Activated CD4-positive, alpha-beta memory T cell treated with anti-CD3 and anti-CD28 coated beads, Interleukin-2, amount 10 ng/mL, durations not matched to agents 7 days and 5 days (primary cell): ENCODE results near the gene UBAC2. TPM values are rescaled to one million over a fixed set of nuclear protein-coding genes. Genes with fewer than 3 reads are reported as not detected.

Experiments
- CTCF ChIA-PET: fragments of 350-600 bp; sonication (Branson Sonifier 250); formaldehyde crosslinking; loops from one replicate; lab custom pipeline; 2021; ENCODE audit warnings: antibody characterized with exemption, inconsistent platforms; lab: Charles Lee
- POLR2A ChIA-PET: fragments of 350-600 bp; sonication (Branson Sonifier 250); formaldehyde crosslinking; loops from one replicate; lab custom pipeline; 2021; ENCODE audit warnings: antibody characterized with exemption; lab: Charles Lee
- DNase-seq: peaks from one replicate; pipeline ENCODE4 v3.0.0-alpha.2; 2020
- H3K27ac Mint-ChIP-seq: one replicate; pipeline ENCODE4 v1.8.0; 2021; ENCODE audit warnings: mild to moderate bottlenecking, mixed read lengths
- H3K27me3 Mint-ChIP-seq: one replicate; pipeline ENCODE4 v1.8.0; 2021; ENCODE audit warnings: mixed read lengths
- H3K36me3 Mint-ChIP-seq: one replicate; pipeline ENCODE4 v1.8.0; 2021; ENCODE audit warnings: low read depth, mixed read lengths
- H3K4me1 Mint-ChIP-seq: one replicate; pipeline ENCODE4 v1.8.0; 2021; ENCODE audit warnings: mixed read lengths
- H3K4me3 Mint-ChIP-seq: one replicate; pipeline ENCODE4 v1.8.0; 2021; ENCODE audit warnings: mild to moderate bottlenecking, mixed read lengths
- H3K9me3 Mint-ChIP-seq: one replicate; pipeline ENCODE4 v1.8.0; 2021; ENCODE audit warnings: mixed read lengths
- total RNA-seq, 2 experiments: library from RNA; stranded (reverse); gene quantifications; one replicate each; pipeline ENCODE4 v1.2.3, GENCODE V29; 2021

The UBAC2 gene
- total RNA-seq, 2 experiments from 2014 or later: 53.8 to 55.2 TPM

DNA sequence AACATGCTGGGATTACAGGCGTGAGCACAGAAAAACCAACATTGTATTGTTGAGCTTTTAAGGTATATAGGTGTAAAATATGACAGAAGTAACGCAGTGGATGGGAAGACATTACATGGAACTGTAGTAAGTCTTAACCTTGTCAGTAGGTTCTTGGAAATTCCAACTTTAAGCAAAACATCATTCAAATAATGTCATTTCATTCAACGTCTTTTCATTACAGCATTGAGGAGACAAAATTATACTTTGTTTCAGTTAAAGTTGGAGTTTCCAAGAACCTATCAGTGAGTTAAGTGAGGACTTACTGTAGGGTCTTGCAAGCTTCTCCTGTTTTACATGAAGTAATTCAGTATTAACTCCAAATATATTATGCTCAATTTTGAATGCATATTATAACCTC, 133.6 kb downstream of the UBAC2 start:
- H3K36me3 Mint-ChIP-seq: peaks cover 54% of the 10 kb centered on the region
- H3K27me3 Mint-ChIP-seq: no peaks in the 10 kb centered on the region
- CTCF ChIA-PET: interaction anchor here (1.2 to 1.6 kb wide), 3 partner anchors 12 to 102 kb away, joined by 3 to 4 read pairs (median 4); no protein-coding TSS in a partner anchor

DNA sequence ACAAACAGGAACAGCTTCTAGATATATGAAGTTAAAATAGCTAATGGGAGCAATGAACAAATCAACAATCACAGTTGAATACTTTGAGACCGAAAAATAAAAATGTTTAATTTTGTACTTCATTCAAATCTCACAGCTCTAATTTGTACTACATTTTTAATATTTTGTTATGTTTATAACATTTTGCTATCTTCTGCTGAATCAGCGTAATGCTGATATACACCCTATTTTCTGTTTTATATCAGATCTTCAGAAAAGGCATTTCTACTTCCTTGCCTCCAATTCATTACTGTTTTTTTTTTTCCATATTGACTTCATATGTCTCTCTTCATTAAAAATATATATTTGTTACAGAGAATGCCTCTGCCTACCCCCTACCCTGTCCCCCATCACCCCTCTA, 134.4 kb downstream of the UBAC2 start:
- DNase-seq: no peak
- peaks cover 39% of the 10 kb centered on the region for H3K4me1 Mint-ChIP-seq
- no peaks in the 10 kb centered on the region for H3K27me3 Mint-ChIP-seq
- H3K36me3 Mint-ChIP-seq: peaks cover 51% of the 10 kb centered on the region
- ChIA-PET POLR2A (interaction anchor here (0.5 to 3.7 kb wide), 5 partner anchors 10 to 38 kb away, joined by 3 to 17 read pairs (median 4); no protein-coding TSS in a partner anchor), CTCF (interaction anchor here (1.5 kb wide), 1 partner anchor 17 kb away, joined by 4 read pairs; no protein-coding TSS in a partner anchor)
- no peaks in the 10 kb centered on the region for H3K9me3 Mint-ChIP-seq
- no peak overlapping the region for H3K27ac Mint-ChIP-seq
- H3K4me3 Mint-ChIP-seq: no peak overlapping the region

More for the DNA sequence above, 133.6 kb downstream of the UBAC2 start:
- Mint-ChIP-seq H3K4me1 (peaks cover 32% of the 10 kb centered on the region), H3K9me3 (peaks cover 2% of the 10 kb centered on the region), H3K27ac (no peak overlapping the region), H3K4me3 (no peak overlapping the region)
- no peak for DNase-seq
- POLR2A ChIA-PET: interaction anchor here (0.8 to 3.7 kb wide), 5 partner anchors 10 to 38 kb away, joined by 3 to 17 read pairs (median 4); no protein-coding TSS in a partner anchor

- Mint-ChIP-seq H3K27me3 (no peaks in the 10 kb centered on the region), H3K4me3 (no peak overlapping the region), H3K4me1 (peaks cover 45% of the 10 kb centered on the region), H3K9me3 (no peaks in the 10 kb centered on the region), H3K27ac (no peak overlapping the region), H3K36me3 (peaks cover 53% of the 10 kb centered on the region)
- ChIA-PET POLR2A (interaction anchor here (3.7 kb wide), 1 partner anchor 17 kb away, joined by 17 read pairs; no protein-coding TSS in a partner anchor), CTCF (interaction anchor here (1.5 kb wide), 1 partner anchor 16 kb away, joined by 4 read pairs; no protein-coding TSS in a partner anchor)
- no peak for DNase-seq
Measured at GRCh38 chr13:99335603-99336002, 134.9 kb downstream of the UBAC2 start.

DNA sequence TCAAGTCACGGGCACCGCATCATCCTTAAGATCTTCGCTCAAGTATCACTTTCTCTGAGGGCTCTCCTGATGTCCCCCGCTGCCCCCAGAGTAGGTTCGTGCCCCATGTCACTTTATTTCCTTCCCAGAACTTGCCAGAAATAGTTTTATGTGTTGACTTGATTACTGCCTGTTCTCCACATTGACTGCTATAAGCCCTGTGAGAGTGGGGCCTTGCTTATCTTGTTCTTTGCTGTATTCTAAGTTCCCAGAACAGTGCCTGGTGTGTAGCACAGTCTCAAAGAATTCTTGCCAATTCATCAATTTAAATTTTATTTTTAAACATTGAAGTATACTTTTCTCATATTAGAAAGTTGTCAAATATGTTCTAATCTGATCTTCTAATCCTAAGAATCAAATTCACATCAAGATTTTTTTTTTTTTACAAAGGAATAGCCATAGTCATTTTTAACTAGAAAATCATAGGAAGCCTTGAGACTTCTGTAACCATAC, 138.6 kb downstream of the UBAC2 start:
- Mint-ChIP-seq H3K4me3 (no peak overlapping the region), H3K9me3 (no peaks in the 10 kb centered on the region), H3K27ac (no peak overlapping the region), H3K36me3 (peaks cover 57% of the 10 kb centered on the region), H3K4me1 (peaks cover 39% of the 10 kb centered on the region), H3K27me3 (no peaks in the 10 kb centered on the region)
- CTCF ChIA-PET: interaction anchor here (2.3 kb wide), 1 partner anchor 97 kb away, joined by 6 read pairs; no protein-coding TSS in a partner anchor
- POLR2A ChIA-PET: interaction anchor here (1.0 to 3.4 kb wide), 12 partner anchors 8 to 35 kb away, joined by 3 to 23 read pairs (median 5); partner anchors contain the start of gene GPR183
- DNase-seq: no peak

- ChIA-PET CTCF (interaction anchor here (1.8 to 3.4 kb wide), 2 partner anchors 12 to 70 kb away, joined by 5 to 9 read pairs; no protein-coding TSS in a partner anchor), POLR2A (interaction anchor here (1.1 to 3.4 kb wide), 10 partner anchors 9 to 36 kb away, joined by 3 to 23 read pairs (median 4); partner anchors contain the start of gene GPR183)
- no peak overlapping the region for H3K4me3 Mint-ChIP-seq
- no peaks in the 10 kb centered on the region for H3K9me3 Mint-ChIP-seq
- H3K36me3 Mint-ChIP-seq: peaks cover 60% of the 10 kb centered on the region
- DNase-seq: peak; percentile 46
- H3K27me3 Mint-ChIP-seq: no peaks in the 10 kb centered on the region
- H3K27ac Mint-ChIP-seq: no peak overlapping the region
- peaks cover 39% of the 10 kb centered on the region for H3K4me1 Mint-ChIP-seq
Measured at GRCh38 chr13:99339736-99340397, 139.2 kb downstream of the UBAC2 start.

DNA sequence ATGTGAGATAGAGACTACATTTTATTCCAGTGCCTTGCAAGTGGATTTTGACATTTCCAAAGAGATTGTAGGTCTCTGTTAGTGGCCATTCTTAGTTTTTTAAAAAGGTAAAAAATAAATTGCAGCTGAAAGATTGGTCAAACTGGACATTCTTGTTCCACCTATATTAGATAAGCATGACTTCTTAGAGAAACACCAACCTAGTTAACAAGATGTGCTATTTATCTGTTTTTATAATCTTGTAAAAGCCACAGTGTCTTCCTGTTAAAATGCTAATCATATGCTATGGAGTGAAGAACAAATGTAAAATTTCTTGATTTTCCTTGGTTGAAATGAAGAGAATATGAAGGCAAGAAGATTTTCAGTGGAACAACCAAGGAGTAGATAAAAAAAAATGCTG, 140.0 kb downstream of the UBAC2 start:
- DNase-seq: no peak
- Mint-ChIP-seq H3K4me3 (no peak overlapping the region), H3K36me3 (peaks cover 60% of the 10 kb centered on the region), H3K4me1 (peaks cover 39% of the 10 kb centered on the region), H3K9me3 (no peaks in the 10 kb centered on the region), H3K27me3 (no peaks in the 10 kb centered on the region), H3K27ac (no peak overlapping the region)
- CTCF ChIA-PET: interaction anchor here (1.8 to 3.4 kb wide), 2 partner anchors 12 to 71 kb away, joined by 5 to 9 read pairs; no protein-coding TSS in a partner anchor
- POLR2A ChIA-PET: interaction anchor here (1.2 to 3.4 kb wide), 8 partner anchors 11 to 34 kb away, joined by 3 to 23 read pairs (median 5); partner anchors contain the start of gene GPR183

DNA sequence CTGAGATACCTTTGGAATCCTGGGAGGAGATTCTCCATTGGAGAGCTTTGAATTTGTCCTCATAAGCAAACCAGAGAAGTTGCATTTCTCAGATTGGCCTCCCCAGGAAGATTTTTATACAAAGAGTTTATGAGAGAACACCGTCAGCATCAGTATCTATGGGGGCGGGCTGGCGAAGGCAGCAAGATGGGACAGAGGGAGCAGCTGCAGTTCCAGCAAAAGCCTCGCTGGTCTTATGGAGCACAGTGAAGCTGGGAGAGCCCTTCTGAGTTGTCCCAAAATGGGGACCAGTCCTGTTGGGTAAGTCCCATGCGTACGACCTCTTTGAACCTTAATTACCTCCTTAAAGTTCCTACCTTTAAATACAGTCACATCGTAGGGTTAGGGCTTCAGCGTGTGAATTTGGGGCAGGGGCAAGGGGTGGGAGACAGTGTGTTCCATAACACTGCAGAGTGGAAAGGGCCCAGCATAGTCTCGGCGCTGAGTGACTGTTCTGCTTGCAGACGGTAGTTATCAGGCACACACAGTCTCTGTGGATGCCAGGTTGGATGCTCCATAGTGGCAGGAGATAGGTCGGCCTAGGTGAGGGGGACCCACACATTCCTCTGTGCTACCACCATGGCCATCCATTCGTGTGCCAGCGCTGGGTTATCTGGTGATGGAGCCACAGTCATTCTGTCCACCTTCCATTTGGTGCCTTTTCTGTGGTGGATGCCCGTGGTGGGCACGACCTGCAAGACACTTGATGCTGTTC, 141.5 kb downstream of the UBAC2 start:
- Mint-ChIP-seq H3K36me3 (peaks cover 71% of the 10 kb centered on the region), H3K4me1 (peaks cover 48% of the 10 kb centered on the region), H3K27me3 (no peaks in the 10 kb centered on the region), H3K4me3 (no peak overlapping the region), H3K27ac (no peak overlapping the region), H3K9me3 (no peaks in the 10 kb centered on the region)
- ChIA-PET CTCF (interaction anchor here (0.6 to 3.4 kb wide), 4 partner anchors 10 to 95 kb away, joined by 3 to 9 read pairs (median 4); no protein-coding TSS in a partner anchor), POLR2A (interaction anchor here (0.9 to 3.4 kb wide), 3 partner anchors 10 to 36 kb away, joined by 3 to 23 read pairs (median 12); no protein-coding TSS in a partner anchor)
- no peak for DNase-seq

DNA sequence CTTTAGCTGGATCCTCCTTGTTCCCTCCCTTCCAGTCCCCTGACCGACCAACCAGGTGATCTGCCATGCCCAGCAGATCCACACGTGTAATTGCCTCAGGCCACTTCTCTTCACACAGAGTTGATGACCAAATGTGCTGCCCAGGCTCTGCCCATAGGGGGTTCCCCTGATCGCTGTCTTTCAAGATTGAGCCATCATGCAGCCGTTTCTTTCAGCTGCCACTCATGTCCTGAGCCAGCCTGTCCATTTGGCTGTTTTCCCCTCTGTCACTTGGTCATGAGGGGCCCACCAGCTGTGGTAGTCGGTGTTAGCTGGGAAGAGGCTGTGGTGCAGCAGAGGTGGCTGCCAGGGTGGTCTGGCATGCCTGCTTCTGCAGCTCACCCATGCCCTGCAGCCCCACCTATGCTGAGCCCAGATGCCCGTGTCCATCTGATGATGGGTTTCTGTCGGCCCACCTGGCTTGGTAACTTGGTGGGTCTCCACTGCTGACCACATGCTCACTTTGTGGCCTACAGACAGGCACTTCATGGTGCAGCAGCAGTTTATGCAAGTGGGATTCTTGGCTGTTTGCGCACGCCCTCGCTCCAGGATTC, 142.2 kb downstream of the UBAC2 start:
- Mint-ChIP-seq H3K9me3 (no peaks in the 10 kb centered on the region), H3K27ac (no peak overlapping the region), H3K4me1 (peaks cover 51% of the 10 kb centered on the region), H3K27me3 (no peaks in the 10 kb centered on the region), H3K36me3 (peaks cover 73% of the 10 kb centered on the region), H3K4me3 (no peak overlapping the region)
- no peak for DNase-seq
- ChIA-PET CTCF (interaction anchor here (3.4 kb wide), 1 partner anchor 9 kb away, joined by 9 read pairs; no protein-coding TSS in a partner anchor), POLR2A (interaction anchor here (3.4 kb wide), 1 partner anchor 13 kb away, joined by 12 read pairs; no protein-coding TSS in a partner anchor)

DNA sequence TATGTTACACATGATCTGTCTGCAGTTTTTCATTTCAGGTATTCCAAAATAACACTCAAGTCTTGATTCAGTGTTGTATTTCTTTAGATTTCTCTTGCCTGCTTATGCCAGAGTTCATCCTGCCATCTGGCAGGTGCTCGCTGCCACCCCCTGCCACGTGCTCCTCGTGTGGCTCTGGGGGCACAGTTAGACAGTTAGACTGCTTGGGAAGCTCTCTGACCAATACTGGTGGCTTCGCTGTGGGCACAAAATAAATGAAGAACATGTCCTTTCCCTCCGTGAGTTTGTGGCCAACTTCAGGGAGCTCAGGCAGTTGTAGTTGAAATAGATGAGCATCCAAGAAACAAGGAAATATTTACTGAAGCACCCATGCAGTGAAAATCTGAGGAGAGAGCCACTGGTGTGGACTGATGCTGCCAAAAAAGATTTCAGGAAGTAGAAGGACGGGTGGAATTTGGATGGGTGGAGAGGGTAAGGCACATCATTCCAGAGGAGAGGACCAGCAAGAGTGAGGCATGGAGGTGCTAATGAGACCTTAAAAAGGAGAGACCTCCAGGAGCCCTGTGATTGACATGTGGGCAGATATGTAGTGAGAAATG, 144.1 kb downstream of the UBAC2 start:
- CTCF ChIA-PET: interaction anchor here (1.7 kb wide), 1 partner anchor 92 kb away, joined by 4 read pairs; no protein-coding TSS in a partner anchor
- H3K4me3 Mint-ChIP-seq: no peak overlapping the region
- peaks cover 79% of the 10 kb centered on the region for H3K36me3 Mint-ChIP-seq
- no peaks in the 10 kb centered on the region for H3K9me3 Mint-ChIP-seq
- no peaks in the 10 kb centered on the region for H3K27me3 Mint-ChIP-seq
- POLR2A ChIA-PET: interaction anchor here (1.3 kb wide), 1 partner anchor 37 kb away, joined by 3 read pairs; the partner anchor contains the start of gene GPR183
- DNase-seq: no peak
- H3K27ac Mint-ChIP-seq: no peak overlapping the region
- peaks cover 45% of the 10 kb centered on the region for H3K4me1 Mint-ChIP-seq

- DNase-seq: no peak
- H3K4me1 Mint-ChIP-seq: peaks cover 38% of the 10 kb centered on the region
- peaks cover 72% of the 10 kb centered on the region for H3K36me3 Mint-ChIP-seq
- no peaks in the 10 kb centered on the region for H3K27me3 Mint-ChIP-seq
- H3K27ac Mint-ChIP-seq: no peak overlapping the region
- POLR2A ChIA-PET: interaction anchor here (1.3 kb wide), 1 partner anchor 38 kb away, joined by 3 read pairs; the partner anchor contains the start of gene GPR183
- no peak overlapping the region for H3K4me3 Mint-ChIP-seq
- H3K9me3 Mint-ChIP-seq: no peaks in the 10 kb centered on the region
- CTCF ChIA-PET: interaction anchor here (1.7 kb wide), 1 partner anchor 91 kb away, joined by 4 read pairs; no protein-coding TSS in a partner anchor
Measured at GRCh38 chr13:99345345-99345744, 144.7 kb downstream of the UBAC2 start.

- no peaks in the 10 kb centered on the region for H3K9me3 Mint-ChIP-seq
- peaks cover 34% of the 10 kb centered on the region for H3K4me1 Mint-ChIP-seq
- ChIA-PET POLR2A (interaction anchor here (0.9 to 3.0 kb wide), 3 partner anchors 35 to 94 kb away, joined by 3 to 13 read pairs (median 3); no protein-coding TSS in a partner anchor), CTCF (interaction anchor here (0.9 to 3.2 kb wide), 3 partner anchors 12 to 90 kb away, joined by 4 to 11 read pairs (median 4); no protein-coding TSS in a partner anchor)
- no peak for DNase-seq
- H3K27me3 Mint-ChIP-seq: no peaks in the 10 kb centered on the region
- H3K36me3 Mint-ChIP-seq: peaks cover 66% of the 10 kb centered on the region
- no peak overlapping the region for H3K27ac Mint-ChIP-seq
- no peak overlapping the region for H3K4me3 Mint-ChIP-seq
Measured at GRCh38 chr13:99346335-99347042, 145.8 kb downstream of the UBAC2 start.
